Measurements from ENCODE around the gene MCOLN2. TPM values are rescaled to one million over a fixed set of nuclear protein-coding genes. Genes with fewer than 3 reads are reported as not detected.

The MCOLN2 gene
- total RNA-seq, 1 experiment from 2014 or later = not detected

DNA sequence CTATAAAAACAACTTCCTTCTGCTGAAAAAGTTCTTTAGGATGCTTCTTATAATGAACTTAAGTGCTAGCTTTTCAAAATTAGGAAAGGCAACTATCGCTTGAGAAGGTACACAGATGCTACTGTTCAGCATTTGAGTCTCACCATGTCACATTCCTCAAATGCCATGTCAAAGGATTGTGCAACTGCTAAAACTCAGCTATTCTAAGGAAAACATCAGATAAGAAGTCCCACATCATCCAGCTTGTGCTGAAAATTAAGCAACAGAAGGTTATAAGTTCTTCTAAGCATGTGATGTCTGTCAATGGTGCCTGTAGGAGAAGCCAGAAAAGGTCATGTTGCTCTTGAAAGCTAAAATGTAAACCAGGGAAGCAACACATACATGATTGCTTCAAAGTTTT, 36.5 kb downstream of the MCOLN2 start:
- H3F3A ChIP-seq (ENCODE audit: insufficient read depth, low read depth) = peaks cover 7% of the 10 kb centered on the region; the same call in 1 of the 2 replicates
- peak in 1 of 2 experiments; percentile 87 for DNase-seq
- no peaks in the 10 kb centered on the region for H4K20me1 ChIP-seq (ENCODE audit: insufficient read depth)
- TF ChIP-seq EZH2 (IDR thresholded peaks at IDR 0.05; ENCODE audit: low read depth) = no peak
- POLR2A ChIA-PET (ENCODE audit: unreplicated experiment) = interaction anchor here (0.6 kb wide), 1 partner anchor 299 kb away, joined by 3 read pairs; no protein-coding TSS in a partner anchor
- H3K27ac ChIP-seq = no peak overlapping the region
- intact Hi-C loops (cut with micrococcal nuclease; ENCODE audit: unreplicated experiment) = no loop called here
- no peaks in the 10 kb centered on the region for H3K36me3 ChIP-seq (ENCODE audit: low read depth)
- no peaks in the 10 kb centered on the region for H3K9me3 ChIP-seq (ENCODE audit: insufficient read depth, low read depth)
- no peaks in the 10 kb centered on the region for H3K27me3 ChIP-seq (ENCODE audit: insufficient read depth, low read depth)
- H3K4me1 ChIP-seq (replicated peaks; ENCODE audit: insufficient read depth) = peaks cover 13% of the 10 kb centered on the region
- CTCF ChIA-PET = no interaction called here
- no peaks in the 10 kb centered on the region for H3K79me2 ChIP-seq (ENCODE audit: low read depth)
- no peak overlapping the region for H3K4me2 ChIP-seq
- no TSS peak for BruUV-seq (replicated peaks)
- H2AFZ ChIP-seq = no peak overlapping the region
- no peaks in the 10 kb centered on the region for H3K9me2 ChIP-seq (ENCODE audit: insufficient read depth)
- no peak overlapping the region for H3K4me3 ChIP-seq

- H3K4me2 ChIP-seq = no peak overlapping the region
- no peak overlapping the region for H3K27ac ChIP-seq
- H4K20me1 ChIP-seq (ENCODE audit: insufficient read depth) = no peaks in the 10 kb centered on the region
- no peak overlapping the region for H2AFZ ChIP-seq
- H3K9me3 ChIP-seq (ENCODE audit: insufficient read depth, low read depth) = no peaks in the 10 kb centered on the region
- DNase-seq = no peak
- H3K4me1 ChIP-seq (replicated peaks; ENCODE audit: insufficient read depth) = peaks cover 13% of the 10 kb centered on the region
- no peak overlapping the region for H3K4me3 ChIP-seq
- TF ChIP-seq CTCF (conservative IDR thresholded peaks at IDR 0.05) = no peak
- TF ChIP-seq EZH2 (IDR thresholded peaks at IDR 0.05; ENCODE audit: low read depth) = no peak
- H3K9me2 ChIP-seq (ENCODE audit: insufficient read depth) = no peaks in the 10 kb centered on the region
- intact Hi-C loops (cut with micrococcal nuclease; ENCODE audit: unreplicated experiment) = no loop called here
- no peaks in the 10 kb centered on the region for H3K36me3 ChIP-seq (ENCODE audit: low read depth)
- BruUV-seq (replicated peaks) = no TSS peak
- peaks cover 7% of the 10 kb centered on the region; the same call in 1 of the 2 replicates for H3F3A ChIP-seq (ENCODE audit: insufficient read depth, low read depth)
- H3K27me3 ChIP-seq (ENCODE audit: insufficient read depth, low read depth) = no peaks in the 10 kb centered on the region
- no peaks in the 10 kb centered on the region for H3K79me2 ChIP-seq (ENCODE audit: low read depth)
- ChIA-PET CTCF (no interaction called here), POLR2A (ENCODE audit: unreplicated experiment) (no interaction called here)
Measured at GRCh38 chr1:84959294-84959693, 37.6 kb downstream of the MCOLN2 start.

GRCh38 chr1:84957966-84958365, 38.9 kb downstream of the MCOLN2 start:
- no peak overlapping the region for H3K4me3 ChIP-seq
- ChIA-PET CTCF (interaction anchor here (0.7 kb wide), 1 partner anchor 297 kb away, joined by 3 read pairs; no protein-coding TSS in a partner anchor), POLR2A (ENCODE audit: unreplicated experiment) (no interaction called here)
- TF ChIP-seq CTCF (conservative IDR thresholded peaks at IDR 0.05) = no peak
- TF ChIP-seq EZH2 (IDR thresholded peaks at IDR 0.05; ENCODE audit: low read depth) = no peak
- intact Hi-C loops (cut with micrococcal nuclease; ENCODE audit: unreplicated experiment) = no loop called here
- no peak overlapping the region for H2AFZ ChIP-seq
- DNase-seq = no peak
- H3K9me2 ChIP-seq (ENCODE audit: insufficient read depth) = no peaks in the 10 kb centered on the region
- BruUV-seq (replicated peaks) = no TSS peak
- H3K4me1 ChIP-seq (replicated peaks; ENCODE audit: insufficient read depth) = peaks cover 13% of the 10 kb centered on the region
- H4K20me1 ChIP-seq (ENCODE audit: insufficient read depth) = no peaks in the 10 kb centered on the region
- H3K36me3 ChIP-seq (ENCODE audit: low read depth) = no peaks in the 10 kb centered on the region
- H3K4me2 ChIP-seq = no peak overlapping the region
- H3K79me2 ChIP-seq (ENCODE audit: low read depth) = no peaks in the 10 kb centered on the region
- H3F3A ChIP-seq (ENCODE audit: insufficient read depth, low read depth) = peaks cover 7% of the 10 kb centered on the region; the same call in 1 of the 2 replicates
- no peaks in the 10 kb centered on the region for H3K27me3 ChIP-seq (ENCODE audit: insufficient read depth, low read depth)
- H3K27ac ChIP-seq = no peak overlapping the region
- H3K9me3 ChIP-seq (ENCODE audit: insufficient read depth, low read depth) = no peaks in the 10 kb centered on the region

GRCh38 chr1:84956655-84957054, 40.3 kb downstream of the MCOLN2 start:
- BruUV-seq (replicated peaks) = no TSS peak
- no peak overlapping the region for H3K27ac ChIP-seq
- intact Hi-C loops (cut with micrococcal nuclease; ENCODE audit: unreplicated experiment) = no loop called here
- no peaks in the 10 kb centered on the region for H3K9me2 ChIP-seq (ENCODE audit: insufficient read depth)
- peaks cover 7% of the 10 kb centered on the region; the same call in 1 of the 2 replicates for H3F3A ChIP-seq (ENCODE audit: insufficient read depth, low read depth)
- no peaks in the 10 kb centered on the region for H3K36me3 ChIP-seq (ENCODE audit: low read depth)
- H3K27me3 ChIP-seq (ENCODE audit: insufficient read depth, low read depth) = no peaks in the 10 kb centered on the region
- H2AFZ ChIP-seq = no peak overlapping the region
- TF ChIP-seq EZH2 (IDR thresholded peaks at IDR 0.05; ENCODE audit: low read depth) (no peak), CTCF (conservative IDR thresholded peaks at IDR 0.05) (no peak)
- H3K4me3 ChIP-seq = no peak overlapping the region
- DNase-seq = no peak
- H3K9me3 ChIP-seq (ENCODE audit: insufficient read depth, low read depth) = no peaks in the 10 kb centered on the region
- H4K20me1 ChIP-seq (ENCODE audit: insufficient read depth) = no peaks in the 10 kb centered on the region
- ChIA-PET CTCF (no interaction called here), POLR2A (ENCODE audit: unreplicated experiment) (no interaction called here)
- H3K4me1 ChIP-seq (replicated peaks; ENCODE audit: insufficient read depth) = peaks cover 13% of the 10 kb centered on the region
- no peak overlapping the region for H3K4me2 ChIP-seq
- no peaks in the 10 kb centered on the region for H3K79me2 ChIP-seq (ENCODE audit: low read depth)

Measured in PC-9 (cell line).